LNCAP (cell line): ENCODE data around the gene C16orf74.

Experiments
- TF ChIP-seq, protein P1 (sequence below): fragments of 450-650 bp; IDR thresholded peaks from 2 replicates; pipeline ENCODE4 v1.5.1; 2017; ENCODE audit warnings: mild to moderate bottlenecking

C16orf74 gene

DNA sequence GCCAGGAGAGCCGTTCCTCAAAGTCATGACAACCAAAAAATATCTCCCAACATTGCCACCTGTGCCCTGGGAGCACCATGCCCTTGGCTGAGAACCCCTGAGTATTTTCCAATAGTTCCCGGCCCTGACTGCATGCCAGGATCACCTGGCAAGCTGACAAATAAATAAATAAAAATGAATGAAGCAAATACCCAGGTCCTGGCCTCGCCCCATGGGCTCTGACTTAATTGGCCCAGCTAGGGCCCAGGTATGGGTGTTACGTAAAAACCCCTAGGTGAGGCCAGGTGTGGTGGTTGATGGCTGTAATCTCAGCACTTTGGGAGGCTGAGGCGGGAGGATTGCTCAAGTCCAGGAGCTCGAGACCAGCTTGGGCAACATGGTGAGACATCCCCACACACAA is 2.7 kb upstream of the C16orf74 start:
- TF ChIP-seq, protein P1, sequence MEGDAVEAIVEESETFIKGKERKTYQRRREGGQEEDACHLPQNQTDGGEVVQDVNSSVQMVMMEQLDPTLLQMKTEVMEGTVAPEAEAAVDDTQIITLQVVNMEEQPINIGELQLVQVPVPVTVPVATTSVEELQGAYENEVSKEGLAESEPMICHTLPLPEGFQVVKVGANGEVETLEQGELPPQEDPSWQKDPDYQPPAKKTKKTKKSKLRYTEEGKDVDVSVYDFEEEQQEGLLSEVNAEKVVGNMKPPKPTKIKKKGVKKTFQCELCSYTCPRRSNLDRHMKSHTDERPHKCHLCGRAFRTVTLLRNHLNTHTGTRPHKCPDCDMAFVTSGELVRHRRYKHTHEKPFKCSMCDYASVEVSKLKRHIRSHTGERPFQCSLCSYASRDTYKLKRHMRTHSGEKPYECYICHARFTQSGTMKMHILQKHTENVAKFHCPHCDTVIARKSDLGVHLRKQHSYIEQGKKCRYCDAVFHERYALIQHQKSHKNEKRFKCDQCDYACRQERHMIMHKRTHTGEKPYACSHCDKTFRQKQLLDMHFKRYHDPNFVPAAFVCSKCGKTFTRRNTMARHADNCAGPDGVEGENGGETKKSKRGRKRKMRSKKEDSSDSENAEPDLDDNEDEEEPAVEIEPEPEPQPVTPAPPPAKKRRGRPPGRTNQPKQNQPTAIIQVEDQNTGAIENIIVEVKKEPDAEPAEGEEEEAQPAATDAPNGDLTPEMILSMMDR = no peak

DNA sequence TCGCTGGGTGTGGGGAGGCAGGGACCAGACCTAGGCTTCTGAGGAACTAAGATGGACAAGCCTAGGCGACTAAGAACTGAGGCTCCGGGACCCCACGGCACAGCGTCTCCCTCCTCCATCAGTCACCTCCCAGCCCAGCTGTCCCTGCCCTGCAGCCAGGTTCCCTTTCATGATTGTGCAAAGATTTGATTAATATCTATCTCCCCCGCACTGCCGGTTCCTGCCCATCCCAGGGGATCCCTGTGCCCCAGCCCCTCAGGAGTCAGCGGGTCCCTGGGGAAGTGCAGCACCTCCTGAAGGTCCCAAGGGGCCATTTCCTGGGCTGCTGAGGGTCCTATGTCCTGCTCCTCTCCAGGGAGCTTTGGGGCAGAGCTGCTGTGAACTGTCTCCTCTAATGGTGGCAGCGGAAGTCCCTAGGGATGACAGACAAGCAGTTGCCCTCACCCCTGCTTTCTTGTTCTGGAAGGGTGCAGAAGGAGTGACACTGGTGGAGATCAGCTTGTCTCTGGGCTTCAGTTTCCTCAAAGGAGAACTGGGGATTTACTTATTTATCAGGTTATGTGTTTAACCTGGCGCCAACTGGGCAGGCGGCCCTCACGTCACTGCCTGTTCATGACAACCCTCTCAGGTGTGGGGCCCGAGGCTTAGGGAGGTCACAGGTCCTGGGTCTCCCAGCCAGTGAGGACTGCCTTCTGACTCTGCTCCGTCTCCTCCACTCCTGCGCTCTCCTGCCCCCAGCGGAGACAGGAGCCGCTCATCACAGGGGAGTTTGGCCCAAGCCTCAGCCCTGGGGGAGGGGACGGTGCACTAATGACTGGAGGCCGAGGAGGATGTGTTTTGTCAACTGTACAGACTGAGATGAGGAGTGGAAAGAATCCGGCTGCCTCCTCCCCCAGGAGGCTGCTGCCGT is 1.9 kb upstream of the C16orf74 start:
- TF ChIP-seq, protein P1 = peak; percentile 48; the same call in 1 of the 2 replicates

DNA sequence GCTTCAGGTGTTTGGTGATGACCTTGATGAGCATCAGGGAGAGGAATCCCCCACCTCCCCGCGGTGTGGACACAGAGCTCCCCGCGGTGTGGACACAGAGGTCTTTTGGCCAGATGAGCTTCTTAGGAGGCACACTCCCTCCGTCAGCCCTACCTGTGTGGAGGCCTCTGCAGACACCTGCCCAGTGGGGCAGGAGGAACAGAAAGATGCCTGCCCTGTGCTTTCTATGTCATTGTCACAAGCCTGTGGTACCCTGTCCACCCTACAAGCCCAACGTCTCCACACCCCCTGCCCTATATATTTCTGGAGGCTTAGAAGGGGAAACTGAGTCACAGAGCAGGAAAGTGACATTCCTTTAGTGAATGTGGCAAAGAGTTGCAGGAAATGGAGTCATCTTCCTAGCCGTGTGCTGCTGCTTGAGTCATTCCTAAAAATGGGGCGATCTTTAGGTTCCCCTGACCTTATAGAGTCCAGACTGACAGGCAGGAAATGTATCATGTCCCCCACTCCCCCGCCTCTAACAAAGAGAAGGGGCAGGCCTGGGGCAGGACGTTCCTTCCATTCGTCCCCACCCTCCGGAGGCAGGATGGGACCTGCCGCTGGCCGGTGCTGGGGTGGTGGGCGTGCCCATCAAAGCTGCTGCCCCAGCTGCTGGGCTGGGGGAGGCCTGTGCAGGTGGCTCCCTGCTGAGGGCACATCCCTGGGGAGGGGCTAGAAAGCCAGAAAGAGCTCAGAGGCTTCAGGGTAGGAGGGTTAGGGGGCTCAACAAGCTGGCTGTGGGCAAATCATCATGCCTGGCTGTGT is 1.0 kb upstream of the C16orf74 start:
- TF ChIP-seq, protein P1 = no peak

DNA sequence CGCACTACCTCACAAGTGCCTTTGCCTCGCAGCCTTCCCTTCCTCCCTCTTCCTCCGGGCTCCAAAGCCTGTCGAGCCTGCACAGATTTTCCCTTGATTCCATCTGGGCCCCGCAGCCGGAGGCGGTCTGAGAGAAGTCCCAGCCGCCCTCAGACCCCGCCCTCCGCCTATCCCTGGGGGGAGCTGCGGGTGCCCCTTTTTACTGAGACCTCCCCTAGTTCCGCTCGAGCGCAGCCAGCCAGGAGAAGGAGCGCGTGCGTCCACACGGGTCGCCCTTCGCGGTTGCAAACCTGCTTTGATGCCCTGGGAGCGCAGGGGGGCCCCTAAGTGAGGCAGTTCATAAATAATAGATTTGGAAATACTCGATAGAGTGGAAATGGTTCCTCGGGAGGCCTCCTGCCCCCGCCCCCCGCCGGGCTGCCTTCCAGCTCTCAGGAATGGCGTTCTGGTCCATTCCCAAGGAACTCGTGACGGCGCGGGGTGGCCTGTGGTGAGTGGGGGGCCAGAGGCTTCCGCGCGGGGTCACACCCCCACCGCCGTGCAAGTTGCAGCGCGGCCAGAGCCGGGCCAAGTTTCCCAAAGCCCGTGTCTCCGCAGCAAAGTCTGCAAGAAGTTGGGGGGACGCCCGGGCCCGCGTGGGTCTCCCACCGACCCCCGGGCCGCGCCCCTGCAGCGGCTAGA is 610 bp downstream of the C16orf74 start:
- TF ChIP-seq, protein P1 = no peak

DNA sequence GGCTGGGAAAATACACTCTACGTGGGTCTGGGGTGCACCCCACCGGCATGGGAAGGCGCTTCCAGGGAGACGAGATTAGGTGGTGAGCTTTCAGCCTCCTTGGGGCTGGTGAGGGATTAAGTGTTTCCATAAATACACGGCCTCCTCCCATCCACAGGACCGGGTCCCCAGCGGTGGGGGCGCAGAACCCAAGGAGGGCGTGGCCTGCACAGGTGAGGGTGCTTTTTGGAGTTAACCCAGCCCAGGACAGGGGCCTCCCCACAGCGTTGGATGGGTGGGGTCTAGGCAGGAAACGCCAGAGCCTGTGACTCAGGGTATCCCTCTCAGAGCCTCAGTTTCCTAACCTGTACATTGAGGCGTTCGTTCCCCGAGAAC is 1.1 kb downstream of the C16orf74 start:
- TF ChIP-seq, protein P1 = no peak

DNA sequence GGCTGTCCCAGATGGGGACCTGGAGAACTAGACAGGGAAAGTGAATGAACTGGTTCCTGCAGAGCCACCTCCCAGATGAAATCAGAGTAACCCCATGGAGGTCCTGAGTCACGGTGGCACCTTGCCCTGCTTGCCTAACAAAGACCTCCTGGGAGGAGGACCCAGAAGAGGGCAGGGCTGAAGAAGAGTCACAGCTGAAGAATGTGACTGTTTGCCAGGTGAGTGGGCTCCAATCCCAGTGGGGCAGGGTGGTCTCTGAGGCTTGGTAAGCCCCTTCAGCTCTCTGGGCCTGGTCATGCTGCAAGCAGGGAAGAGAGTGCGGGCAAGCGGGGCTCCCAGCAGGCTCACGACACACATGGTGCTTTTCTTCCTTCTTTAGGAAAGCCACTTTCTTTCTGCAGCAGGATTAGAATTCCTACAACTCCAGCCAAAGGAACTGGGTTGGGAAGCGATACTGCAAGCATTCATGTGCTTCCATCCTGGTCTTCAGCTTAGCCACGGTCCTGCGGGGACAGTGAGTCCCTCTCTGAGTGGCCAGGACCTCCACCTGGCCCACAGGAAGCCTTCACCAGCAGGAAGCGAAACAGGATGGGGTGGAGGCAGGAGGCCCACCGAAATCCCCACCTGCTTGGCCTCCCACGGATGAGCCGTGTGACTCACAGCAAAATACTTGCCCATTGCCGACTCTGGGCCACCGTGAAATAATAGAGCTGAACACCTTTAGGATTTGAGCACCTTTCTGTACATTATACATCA is 4.3 kb downstream of the C16orf74 start:
- TF ChIP-seq, protein P1 = no peak
